T-helper 1 cell (primary cell): ENCODE measurements around the gene RPL35.

Source experiments
- DNase-seq, 5 donors: peaks; one replicate each; pipeline ENCODE4 v3.0.0-alpha.2; 2012 to 2020

The RPL35 gene

GRCh38 chr9:124815601-124816000 is 46.2 kb downstream of the RPL35 start:
- no peak for DNase-seq

GRCh38 chr9:124814164-124814535 is 47.6 kb downstream of the RPL35 start:
- DNase-seq: no peak

- DNase-seq: no peak
Observed at GRCh38 chr9:124813501-124814163, 48.1 kb downstream of the RPL35 start.

- no peak for DNase-seq
Observed at GRCh38 chr9:124813041-124813440, 48.7 kb downstream of the RPL35 start.

- no peak for DNase-seq
Observed at GRCh38 chr9:124812441-124812876, 49.3 kb downstream of the RPL35 start.

- no peak for DNase-seq
Observed at GRCh38 chr9:124810663-124811355, 50.9 kb downstream of the RPL35 start.

GRCh38 chr9:124809741-124810500 is 51.8 kb downstream of the RPL35 start:
- DNase-seq: no peak

GRCh38 chr9:124809211-124809610 is 52.5 kb downstream of the RPL35 start:
- DNase-seq: no peak

- no peak for DNase-seq
Observed at GRCh38 chr9:124808246-124808956, 53.4 kb downstream of the RPL35 start.
